GM13977 (cell line): ENCODE measurements around the gene GHRL.

ENCODE experiments used
- DNase-seq: peaks from one replicate; pipeline ENCODE4 v3.0.0; 2012; ENCODE audit warnings: low spot score
- CTCF ChIP-seq: IDR thresholded peaks from 2 replicates; pipeline ENCODE4 v1.5.1; 2012; ENCODE audit warnings: mild to moderate bottlenecking, control low read depth; ENCODE audit not compliant: insufficient read depth; ENCODE audit errors: extremely low read depth, missing control alignments
- in situ Hi-C: fragments of 300-500 bp; cut with MboI; formaldehyde crosslinking; loops from one replicate; pipeline ENCODE4 v1.12.0; 2022; ENCODE audit warnings: low sequenced_read_pairs, low pct_unique_long_range_greater_than_20kb, mixed read lengths, inconsistent platforms; ENCODE audit not compliant: unreplicated experiment

GHRL gene

DNA sequence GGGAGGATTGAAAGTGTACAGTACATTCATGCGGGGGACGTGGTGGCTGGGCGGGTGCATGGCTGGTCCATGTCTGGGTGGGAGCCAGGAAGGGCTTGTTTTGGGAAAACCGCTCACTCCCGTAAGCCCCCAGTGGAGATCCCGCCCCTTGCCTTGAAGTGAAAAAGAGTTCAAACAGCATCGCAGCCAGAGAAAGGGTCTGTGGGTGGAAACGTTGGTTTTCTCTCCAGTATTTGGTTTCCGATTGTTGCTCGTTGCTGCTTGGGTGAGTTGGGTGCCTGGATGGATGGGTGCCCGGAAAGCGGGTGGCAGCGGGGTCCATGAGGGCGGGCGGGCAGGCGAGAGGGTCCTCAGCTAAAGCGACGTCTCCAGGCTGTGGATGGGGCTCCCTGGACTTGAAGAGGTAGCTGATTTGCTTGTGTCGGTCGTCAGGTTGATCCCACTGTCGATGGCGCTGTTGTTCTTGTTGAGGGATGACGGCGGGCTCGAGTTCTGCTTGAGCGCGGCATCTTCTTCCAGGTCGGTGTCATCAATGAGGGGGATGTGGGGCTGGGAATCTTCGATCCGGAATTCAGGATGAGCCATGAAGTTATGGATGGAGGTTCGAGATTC, 35.8 kb upstream of the GHRL start:
- in situ Hi-C loops = loop anchor here (25.0 kb wide), 1 partner anchor 409 kb away; no protein-coding TSS in a partner anchor

GRCh38 chr3:10327592-10327991, 34.8 kb upstream of the GHRL start:
- no peak for TF ChIP-seq CTCF
- in situ Hi-C loops = loop anchor here (25.0 kb wide), 1 partner anchor 410 kb away; no protein-coding TSS in a partner anchor
- DNase-seq = no peak

More for the DNA sequence above, 35.8 kb upstream of the GHRL start:
- DNase-seq = no peak
- no peak for TF ChIP-seq CTCF

DNA sequence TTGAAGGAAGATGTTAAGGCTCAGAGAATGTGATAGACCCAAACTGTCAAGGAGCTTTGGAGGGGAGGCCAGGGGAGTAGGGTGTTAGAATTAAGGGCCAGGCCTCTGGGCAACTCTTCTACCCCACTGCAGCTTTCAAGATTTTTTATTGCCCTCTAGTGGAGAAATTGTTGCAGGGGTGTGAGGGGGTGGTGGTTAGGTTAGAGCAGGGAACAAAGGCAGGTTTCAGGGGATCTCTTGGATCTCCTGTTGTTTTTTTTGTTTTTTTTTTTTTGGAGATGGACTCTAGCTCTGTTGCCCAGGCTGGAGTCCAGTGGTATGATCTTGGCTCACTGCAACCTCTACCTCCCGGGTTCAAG, 29.6 kb upstream of the GHRL start:
- TF ChIP-seq CTCF = peak; percentile 59
- DNase-seq = no peak
- in situ Hi-C loops = no loop called here

DNA sequence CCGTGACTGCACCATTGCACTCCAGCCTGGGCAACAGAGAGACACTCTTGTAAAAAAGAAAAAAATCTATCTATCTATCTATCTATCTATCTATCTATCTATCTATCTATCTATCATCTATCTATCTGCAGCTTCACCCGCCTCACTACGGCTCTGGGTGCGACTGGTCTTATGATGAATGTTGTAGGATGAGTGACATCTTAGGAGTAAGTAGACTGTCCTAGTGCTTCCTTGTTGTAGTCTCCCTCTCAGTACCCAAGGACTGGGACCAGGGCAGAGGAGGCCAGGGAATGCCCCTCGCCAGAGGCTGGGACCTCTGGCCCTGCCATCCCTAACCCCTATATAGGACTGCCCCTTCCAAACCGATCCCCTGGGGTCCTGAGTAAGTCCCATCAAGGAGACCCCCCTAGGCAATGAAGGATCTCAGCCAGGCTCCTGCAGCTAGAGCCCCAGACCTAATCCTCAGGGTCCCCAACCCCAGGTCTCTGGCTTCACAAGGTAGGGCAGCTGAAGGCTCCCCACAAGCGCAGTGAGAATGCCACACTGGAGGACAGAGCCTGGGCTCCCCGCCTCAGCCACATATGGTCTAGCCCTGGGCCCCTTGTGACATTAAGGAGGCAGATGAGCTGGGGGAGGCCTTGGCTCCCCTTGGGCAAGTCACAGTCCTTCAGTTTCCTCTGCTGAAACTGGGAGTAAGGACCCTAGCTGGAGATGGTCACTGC, 29.0 kb upstream of the GHRL start:
- in situ Hi-C loops = no loop called here
- no peak for DNase-seq
- no peak for TF ChIP-seq CTCF

- no peak for DNase-seq
- in situ Hi-C loops = no loop called here
- TF ChIP-seq CTCF = no peak
These were observed 27.6 kb upstream of the GHRL start for GRCh38 chr3:10320320-10320677.

GRCh38 chr3:10319804-10320203, 27.1 kb upstream of the GHRL start:
- no peak for DNase-seq
- TF ChIP-seq CTCF = no peak
- in situ Hi-C loops = no loop called here
